Kidney (tissue), 14 donors: ENCODE data around the gene MBOAT2. TPM values are rescaled to one million over a fixed set of nuclear protein-coding genes. Genes with fewer than 3 reads are reported as not detected.
A peak's percentile ranks its signal among the peaks of the same experiment; 100 is the strongest.

Experiments used
- DNase-seq, 5 donors: peaks; one replicate each; pipeline ENCODE4 v3.0.0-alpha.2; 2013 to 2020
- FAIRE-seq: peaks from 2 replicates; lab custom pipeline; 2012; peaks lifted over from hg19 to GRCh38; lab: Jason Lieb, UNC
- H3K27ac ChIP-seq, 2 donors: one replicate each; pipeline ENCODE4 v1.7.0; 2013; ENCODE audit warnings: low read depth in 2 of 2, low read length in 2 of 2, inconsistent platforms in 1 of 2
- H3K27me3 ChIP-seq: one replicate; pipeline ENCODE4 v1.7.1; 2013; ENCODE audit warnings: low read length, inconsistent platforms; ENCODE audit not compliant: control insufficient read depth, insufficient read depth
- H3K36me3 ChIP-seq, 3 donors: one replicate each; pipeline versions ENCODE4 v1.7.0 to v1.7.1; 2013; ENCODE audit warnings: low read length in 3 of 3, control low read depth in 1 of 3, inconsistent platforms in 1 of 3; ENCODE audit not compliant: insufficient read depth in 3 of 3, control insufficient read depth in 2 of 3
- H3K4me1 ChIP-seq, 3 donors: one replicate each; pipeline versions ENCODE4 v1.7.0 to v1.7.1; 2013; ENCODE audit warnings: low read length in 3 of 3, inconsistent platforms in 1 of 3, low read depth in 1 of 3; ENCODE audit not compliant: control insufficient read depth in 2 of 3, insufficient read depth in 2 of 3
- H3K4me3 ChIP-seq, 3 donors: one replicate each; pipeline versions ENCODE4 v1.7.0 to v1.8.1; 2013; ENCODE audit warnings: low read length in 3 of 3, control low read depth in 1 of 3, inconsistent platforms in 1 of 3
- H3K9ac ChIP-seq, 3 donors: one replicate each; pipeline versions ENCODE4 v1.7.0 to v1.7.1; 2013; ENCODE audit warnings: low read length in 3 of 3, control low read depth in 1 of 3, inconsistent platforms in 1 of 3
- H3K9me3 ChIP-seq, 3 donors: one replicate each; pipeline versions ENCODE4 v1.7.0 to v1.7.1; 2013; ENCODE audit warnings: low read length in 3 of 3, control low read depth in 1 of 3, inconsistent platforms in 1 of 3; ENCODE audit not compliant: control insufficient read depth in 2 of 3, insufficient read depth in 1 of 3
- CTCF ChIP-seq: IDR thresholded peaks from 3 replicates; pipeline ENCODE4 v1.5.1; 2012; ENCODE audit warnings: mild to moderate bottlenecking, moderate library complexity, borderline replicate concordance; ENCODE audit not compliant: insufficient read depth; ENCODE audit errors: extremely low read depth
- intact Hi-C: fragments of 100-400 bp; cut with DNase I; formaldehyde crosslinking; loops from one replicate; pipeline ENCODE4 v1.11.1; 2022
- polyA plus RNA-seq: library from polyadenylated mRNA; stranded (reverse); fragments of 350-450 nt; fragmentation: Illumina TruSeq; extraction: RNeasy Lipid Tissue Mini Kit (QIAGEN cat#74804); gene quantifications from one replicate; pipeline ENCODE4 v1.2.3, GENCODE V29; 2014; ENCODE audit warnings: low read depth, low replicate concordance; ENCODE audit not compliant: insufficient read depth
- total RNA-seq: library from RNA; stranded (reverse); fragmentation: NEBNext Ultra II Directional; extraction: Animal tissue kit (Norgen Biotek cat#: 25700); gene quantifications from one replicate; pipeline ENCODE4 v1.2.1, GENCODE V29; 2021
- donor health status: control.
- donor health status: control.
- donor health status: control.
- donor health status: control.
- donor health status: control.
- donor health status: DM: yes; HTN: yes; CAD: no.
- donor health status: Normal renal cell carcinoma (clear cell type).

Gene MBOAT2
- total and polyA plus RNA-seq, 2 donors from 2014 or later = 15.9 to 28.6 TPM

GRCh38 chr2:8805278-8806210, 197.9 kb downstream of the MBOAT2 start:
- DNase-seq (peak in 2 of 5 donors; percentile 21 to 54), FAIRE-seq (no peak)
- Histone ChIP-seq H3K27me3 (no peaks in the 10 kb centered on the region), H3K4me1 (peaks cover 0 to 2% (median 0%) of the 10 kb centered on the region in 3 donors), H3K4me3 (no peak overlapping the region), H3K9ac (no peak overlapping the region), H3K27ac (no peak overlapping the region), H3K9me3 (no peaks in the 10 kb centered on the region), H3K36me3 (peaks cover 13 to 52% (median 27%) of the 10 kb centered on the region in 3 donors)
- intact Hi-C loops = no loop called here
- TF ChIP-seq CTCF = no peak

- TF ChIP-seq CTCF = no peak
- FAIRE-seq (no peak), DNase-seq (no peak)
- Histone ChIP-seq H3K9ac (no peak overlapping the region), H3K4me3 (no peak overlapping the region), H3K36me3 (peaks cover 11 to 49% (median 22%) of the 10 kb centered on the region in 3 donors), H3K4me1 (peaks cover 0 to 2% (median 0%) of the 10 kb centered on the region in 3 donors), H3K27ac (no peak overlapping the region), H3K9me3 (no peaks in the 10 kb centered on the region), H3K27me3 (no peaks in the 10 kb centered on the region)
- intact Hi-C loops = no loop called here
These were observed 199.7 kb downstream of the MBOAT2 start for GRCh38 chr2:8803658-8804379.

GRCh38 chr2:8802741-8803140, 200.7 kb downstream of the MBOAT2 start:
- FAIRE-seq (no peak), DNase-seq (no peak)
- Histone ChIP-seq H3K4me1 (peaks cover 0 to 2% (median 0%) of the 10 kb centered on the region in 3 donors), H3K9me3 (no peaks in the 10 kb centered on the region), H3K27me3 (no peaks in the 10 kb centered on the region), H3K27ac (no peak overlapping the region), H3K9ac (no peak overlapping the region), H3K36me3 (peaks cover 14 to 49% (median 22%) of the 10 kb centered on the region in 3 donors), H3K4me3 (no peak overlapping the region)
- no peak for TF ChIP-seq CTCF
- intact Hi-C loops = no loop called here

Other genes with a start within 250 kb of the MBOAT2 start
- 56.6 TPM for gene KIDINS220, start 166.1 kb downstream of the MBOAT2 start, total RNA-seq
- gene KIDINS220, start 166.1 kb downstream of the MBOAT2 start, polyA plus RNA-seq = 12.3 TPM
- gene ASAP2, start 203.1 kb upstream of the MBOAT2 start, total RNA-seq = 54.8 TPM
- gene ASAP2, start 203.1 kb upstream of the MBOAT2 start, polyA plus RNA-seq = 26.2 TPM